HG03457 (cell line): ENCODE measurements around the gene ZDHHC4.

Experiments
- ATAC-seq: cut with Tn5 transposase; IDR thresholded peaks from one replicate; pipeline ENCODE4 v1.9.1; 2021; ENCODE audit warnings: moderate number of reproducible peaks; ENCODE audit not compliant: unreplicated experiment

Gene ZDHHC4

DNA sequence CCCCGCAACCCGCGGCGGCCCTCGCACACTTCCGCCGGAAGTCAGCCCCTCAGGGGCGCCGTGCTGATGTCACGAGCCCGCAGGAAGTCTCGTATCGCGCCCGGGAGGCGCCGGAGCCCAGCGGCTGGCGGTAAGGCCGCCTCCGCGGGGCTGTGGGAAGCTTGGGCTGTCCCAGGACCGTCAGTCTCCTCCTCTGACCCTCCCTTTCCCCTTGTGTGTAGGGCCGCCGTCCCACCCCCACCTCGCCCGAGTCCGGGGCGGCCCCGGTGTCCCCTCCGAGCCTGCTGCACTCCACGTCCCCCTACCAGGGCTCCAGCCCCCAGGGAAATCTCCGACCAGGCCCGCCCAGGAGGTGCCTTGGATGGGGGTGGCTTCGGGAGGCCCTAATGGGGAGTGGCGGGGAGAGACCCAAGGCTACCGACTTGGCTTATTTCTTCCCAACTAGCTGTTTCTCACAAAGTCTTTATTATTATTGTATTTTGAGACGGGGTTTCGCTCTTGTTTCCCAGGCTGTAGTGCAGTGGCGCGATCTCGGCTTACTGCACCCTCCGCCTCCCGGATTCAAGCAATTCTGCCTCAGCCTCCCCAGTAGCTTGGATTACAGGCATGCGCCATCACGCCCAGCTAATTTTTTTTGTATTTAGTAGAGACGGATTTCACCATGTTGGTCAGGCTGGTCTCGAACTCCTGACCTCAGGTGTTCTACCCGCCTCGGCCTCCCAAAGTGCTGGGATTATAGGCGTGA lies at the start of gene ZDHHC4:
ZDHHC4 (plus strand) TSS at position 86 of the 745 bp plus-strand sequence. CDS start 3,108 bp downstream, outside the sequence.
- peak; percentile 96 for ATAC-seq

DNA sequence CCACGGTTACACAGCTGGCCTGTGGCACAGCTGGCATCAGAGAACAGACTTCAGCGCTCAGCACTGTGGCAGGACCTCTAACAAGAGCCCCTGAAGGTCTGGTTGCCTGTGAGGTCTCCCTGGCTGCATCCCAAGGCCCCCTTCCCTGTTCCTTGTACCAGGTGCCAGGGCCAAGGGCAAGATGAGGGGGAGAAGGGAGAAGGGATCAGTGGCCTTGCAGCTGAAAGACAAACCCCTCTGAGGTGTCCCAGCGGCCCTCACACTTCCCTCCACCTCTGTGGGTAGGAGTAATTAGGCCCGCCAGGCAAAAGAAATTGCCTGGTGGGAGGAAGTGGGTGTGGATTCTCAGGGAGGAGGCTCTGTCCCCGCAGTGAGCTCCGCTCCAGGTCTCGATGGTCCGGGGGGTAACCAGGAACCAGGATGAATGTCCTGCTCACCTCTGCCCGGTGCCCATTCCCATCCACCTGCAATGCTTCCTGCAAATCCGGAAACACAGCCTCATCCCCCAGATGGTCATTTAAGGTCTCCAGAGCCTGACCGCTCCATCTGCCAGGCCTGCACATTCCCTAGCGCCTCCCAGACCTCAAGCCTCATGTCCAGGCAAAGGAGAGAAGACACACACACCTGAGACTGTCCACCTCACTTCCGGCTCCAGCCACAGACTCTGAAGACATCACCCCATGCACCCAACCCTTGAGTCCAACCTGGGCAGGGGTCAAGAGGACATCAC lies 48.7 kb upstream of the ZDHHC4 start:
- ATAC-seq = no peak

DNA sequence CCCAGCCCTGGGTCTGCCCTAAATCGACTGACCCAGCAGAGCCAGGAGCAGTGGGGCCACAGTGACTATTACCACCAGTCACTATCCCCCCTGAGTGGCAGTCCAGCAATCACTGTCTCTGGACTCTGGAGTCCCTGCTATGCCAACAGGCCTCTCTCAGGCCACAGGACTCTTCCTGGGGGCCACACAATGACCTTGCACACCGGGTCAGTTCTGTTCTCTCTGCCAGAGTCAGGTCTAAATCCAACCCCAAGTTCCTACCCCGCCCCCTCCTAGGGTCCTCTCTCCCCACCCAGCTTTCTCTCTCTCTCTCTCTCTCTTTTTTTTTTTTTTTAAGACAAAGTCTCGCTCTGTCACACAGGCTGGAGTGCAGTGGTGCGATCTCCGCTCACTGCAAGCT lies 47.6 kb upstream of the ZDHHC4 start:
- no peak for ATAC-seq

DNA sequence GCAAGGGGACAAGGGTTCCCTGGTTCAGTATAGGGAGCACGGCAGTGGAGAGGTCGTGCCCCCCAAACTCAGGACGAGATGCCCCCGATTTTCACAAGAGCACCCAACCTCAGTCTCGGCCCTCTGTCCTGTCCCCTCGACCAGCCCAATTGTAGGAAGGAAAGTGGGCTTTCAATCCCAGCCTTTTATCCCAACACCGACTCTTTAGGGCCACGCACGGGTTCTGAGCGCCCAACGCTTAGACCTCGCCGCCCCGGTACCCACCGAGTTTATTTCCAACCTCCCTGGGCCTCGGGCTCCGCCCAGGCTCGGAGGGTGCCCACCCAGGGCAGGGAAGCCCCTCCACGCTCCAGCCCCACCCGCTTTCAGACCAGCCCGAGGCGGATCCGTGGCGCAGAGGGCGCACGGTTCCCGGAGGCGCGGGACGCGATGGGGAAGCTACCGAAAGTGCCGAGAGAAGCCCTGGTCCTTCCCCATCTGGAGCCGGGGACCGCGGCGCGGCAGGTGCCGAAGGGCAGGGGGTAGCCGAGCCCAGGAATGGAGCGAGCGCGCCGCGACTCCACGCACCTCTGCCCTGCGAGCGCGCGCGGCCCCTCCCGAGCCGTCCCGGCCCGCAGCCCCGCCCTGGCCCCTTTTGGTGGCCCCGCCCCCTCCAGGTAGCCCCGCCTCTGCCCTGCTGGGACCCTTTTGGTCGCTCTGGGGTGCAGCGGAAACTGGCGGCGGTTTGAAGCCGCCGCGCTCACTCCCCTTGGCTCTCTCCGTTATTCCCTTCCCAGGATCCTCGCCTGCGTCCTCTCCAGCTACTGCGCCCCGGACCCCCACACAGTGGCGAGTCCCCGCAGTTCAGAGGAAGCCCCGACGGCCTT lies 46.4 kb upstream of the ZDHHC4 start:
- no peak for ATAC-seq

DNA sequence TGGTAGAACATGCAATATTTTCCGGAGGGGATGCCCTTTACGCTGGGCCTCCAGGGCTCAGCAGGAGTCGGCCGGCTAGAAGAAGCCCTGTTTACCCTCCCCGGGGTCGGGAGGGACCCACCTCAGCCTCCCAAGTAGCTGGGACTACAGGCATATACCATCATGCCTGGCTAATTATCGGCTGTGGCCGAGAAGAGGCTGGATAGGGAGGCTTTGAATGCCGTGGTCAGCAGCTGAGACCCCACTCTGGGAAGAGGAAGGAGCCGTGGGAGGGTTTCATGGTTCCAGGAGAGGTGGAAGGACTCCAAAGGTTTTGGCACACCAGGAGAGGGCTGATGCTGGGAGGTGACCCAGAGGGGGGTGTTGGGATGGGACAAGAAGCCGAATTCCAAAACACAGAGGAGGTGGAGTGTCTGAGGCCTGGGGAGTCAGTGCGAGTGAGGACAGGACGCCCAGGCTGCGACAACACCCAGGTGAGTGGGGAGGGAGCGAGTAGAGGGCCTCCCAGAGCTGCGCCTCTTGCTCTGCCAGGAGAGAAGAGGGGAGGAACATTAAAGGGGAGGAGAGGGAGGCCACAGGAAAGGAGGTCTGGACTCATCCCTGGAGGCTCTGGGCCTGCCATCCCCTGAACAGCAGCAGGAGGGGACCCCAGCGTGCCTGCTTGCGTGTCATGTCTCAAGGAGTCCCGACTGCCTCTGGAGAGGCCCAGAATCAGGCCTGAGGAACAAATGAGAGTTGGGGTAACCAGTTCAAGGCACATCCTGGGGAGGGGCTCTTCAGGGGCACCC lies 45.6 kb upstream of the ZDHHC4 start:
- no peak for ATAC-seq

DNA sequence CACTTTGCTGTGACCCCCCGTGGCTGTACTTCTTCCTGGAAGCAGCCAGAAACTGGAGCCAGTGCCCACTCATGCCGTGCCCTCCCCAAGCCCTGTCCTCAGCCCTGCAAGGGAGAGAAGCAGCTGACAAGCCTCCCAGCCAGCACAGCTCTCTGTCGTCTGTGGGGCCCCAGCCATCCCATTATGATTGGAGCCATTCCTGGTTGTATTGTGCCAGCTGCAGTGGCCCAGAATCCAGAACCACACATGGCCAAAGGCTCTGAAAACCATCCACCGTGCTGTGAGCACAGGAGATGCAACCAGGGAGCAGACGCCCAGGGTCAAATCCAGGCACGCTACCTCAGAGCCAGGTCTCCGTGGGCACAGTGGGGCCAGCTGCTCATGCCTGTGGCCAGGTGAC lies 44.7 kb upstream of the ZDHHC4 start:
- no peak for ATAC-seq

DNA sequence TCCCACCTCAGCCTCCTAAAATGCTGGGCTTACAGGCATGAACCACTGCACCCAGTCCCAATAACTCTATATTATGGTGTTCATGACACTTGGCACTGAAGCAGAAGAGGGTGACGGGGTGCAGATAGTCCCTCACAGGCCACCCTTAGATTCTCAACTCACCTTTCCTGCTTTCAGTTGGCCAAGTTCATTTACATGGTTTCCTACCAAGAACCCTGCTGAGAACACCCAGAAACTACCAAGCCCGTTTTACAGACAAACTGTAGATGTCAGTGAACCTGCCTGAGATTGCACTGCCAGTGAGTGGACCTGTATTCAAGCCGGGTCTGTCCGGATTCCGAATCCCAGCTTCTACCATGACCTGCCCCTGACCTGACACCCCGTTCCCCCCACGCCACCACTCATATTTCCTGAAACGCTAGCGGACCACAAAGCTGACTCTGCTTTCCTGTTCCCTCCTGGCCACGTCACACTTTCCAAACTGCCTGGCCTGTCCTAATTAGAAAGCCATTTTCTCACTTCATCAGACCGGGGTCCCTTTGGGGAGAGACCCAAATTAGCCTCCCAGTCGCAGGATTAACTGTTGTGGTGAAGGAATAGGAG lies 43.3 kb upstream of the ZDHHC4 start:
- no peak for ATAC-seq

DNA sequence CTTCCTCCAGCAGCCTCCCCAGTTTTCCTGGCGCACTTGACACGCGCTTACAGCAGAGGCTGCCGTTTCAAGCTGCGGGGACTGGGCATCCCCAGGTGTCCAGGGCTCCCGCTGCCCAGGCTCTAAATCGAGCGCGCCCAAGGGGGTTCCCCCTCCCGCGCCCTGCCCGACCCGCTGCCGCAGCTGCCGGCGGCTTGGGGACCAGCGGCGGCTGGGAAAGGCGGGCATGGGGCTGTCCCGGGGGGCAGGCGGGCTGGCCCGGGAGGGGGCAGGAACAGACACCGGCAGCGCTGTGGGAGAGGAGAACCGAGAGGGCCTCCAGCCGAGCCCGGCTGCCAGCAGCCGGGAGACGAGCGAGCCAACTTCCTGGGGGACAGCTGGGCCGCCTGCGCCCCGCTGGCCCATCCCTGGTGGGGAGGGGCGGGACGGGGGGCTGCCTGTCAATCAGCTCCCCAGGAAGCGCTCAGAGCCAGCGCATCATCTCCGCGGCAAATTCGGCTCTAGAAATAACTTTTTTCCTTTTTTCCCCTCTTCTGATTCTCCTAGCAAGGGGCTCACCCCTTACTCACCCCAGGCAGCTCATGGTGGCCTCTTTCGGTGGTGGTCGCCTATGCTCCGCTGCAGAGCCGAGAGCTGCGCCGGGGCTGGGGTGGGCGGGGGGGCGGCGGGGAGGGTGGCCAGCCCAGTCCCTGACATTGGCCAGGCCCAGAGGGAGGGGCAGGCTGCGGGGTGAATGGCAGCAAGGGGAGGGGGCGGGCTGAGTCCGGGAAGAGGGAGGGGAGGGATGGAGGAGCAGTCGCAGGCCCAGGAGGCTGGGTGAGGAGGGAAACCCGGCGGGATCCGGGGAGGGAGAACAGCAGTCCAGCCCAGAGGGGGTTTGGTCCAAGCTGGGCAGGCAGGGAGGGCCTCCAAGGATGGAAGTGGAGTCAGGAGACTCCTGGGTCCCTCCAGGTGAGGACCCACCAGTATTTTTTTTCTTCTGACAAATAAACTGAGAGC lies 40.7 kb upstream of the ZDHHC4 start:
- ATAC-seq = no peak

DNA sequence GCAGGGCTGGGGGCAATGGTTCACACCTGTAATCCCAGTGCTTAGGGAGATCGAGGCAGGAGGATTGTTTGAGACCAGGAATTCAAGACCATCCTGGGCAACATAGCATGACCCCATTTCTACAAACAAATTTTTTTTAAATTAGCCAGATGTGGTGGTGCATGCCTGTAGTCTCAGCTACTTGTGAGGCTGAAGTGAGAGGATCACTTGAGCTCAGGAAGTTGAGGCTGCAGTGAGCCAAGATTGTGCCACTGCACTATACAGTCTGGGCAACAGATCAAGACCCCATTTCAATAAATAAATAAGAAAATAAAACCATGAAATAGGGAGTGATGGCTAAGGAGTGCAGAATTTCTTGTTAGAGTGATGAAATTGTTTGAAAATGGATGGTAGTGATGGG lies 34.9 kb upstream of the ZDHHC4 start:
- ATAC-seq = no peak

DNA sequence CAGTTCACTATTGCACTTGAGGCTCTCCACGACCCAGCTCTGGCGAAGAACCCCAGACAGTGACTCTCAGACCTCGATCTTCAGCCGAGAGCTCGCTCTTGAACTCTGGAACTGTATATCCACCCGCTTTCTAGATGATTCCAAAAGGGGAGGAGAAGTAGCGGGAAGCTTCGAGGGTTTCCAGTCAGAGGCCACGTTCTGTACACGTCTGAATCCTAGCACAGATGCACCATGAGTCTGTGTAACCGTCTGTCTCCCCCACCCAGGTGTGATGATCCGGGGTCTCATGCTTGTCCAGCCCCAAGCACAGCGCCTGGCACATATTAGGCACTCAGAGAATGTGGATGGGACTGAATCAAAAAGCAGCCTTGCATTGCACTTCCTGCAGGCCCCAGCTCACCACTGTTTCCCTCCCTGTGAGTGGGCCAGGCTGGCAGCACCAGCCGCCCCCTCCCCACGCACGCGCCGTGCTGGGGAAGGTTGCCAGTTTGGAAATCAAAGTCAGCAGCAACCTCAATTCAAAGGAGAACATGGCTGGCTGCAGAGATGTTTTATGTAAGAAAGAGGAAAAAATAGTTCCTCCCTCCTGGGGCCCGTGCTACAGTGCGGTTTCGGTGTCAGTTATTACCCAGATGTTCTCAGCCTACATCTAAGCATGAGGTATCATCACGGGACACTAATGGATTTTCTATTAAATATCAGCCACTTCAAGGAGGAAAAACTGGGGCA lies 31.7 kb upstream of the ZDHHC4 start:
- ATAC-seq = no peak

DNA sequence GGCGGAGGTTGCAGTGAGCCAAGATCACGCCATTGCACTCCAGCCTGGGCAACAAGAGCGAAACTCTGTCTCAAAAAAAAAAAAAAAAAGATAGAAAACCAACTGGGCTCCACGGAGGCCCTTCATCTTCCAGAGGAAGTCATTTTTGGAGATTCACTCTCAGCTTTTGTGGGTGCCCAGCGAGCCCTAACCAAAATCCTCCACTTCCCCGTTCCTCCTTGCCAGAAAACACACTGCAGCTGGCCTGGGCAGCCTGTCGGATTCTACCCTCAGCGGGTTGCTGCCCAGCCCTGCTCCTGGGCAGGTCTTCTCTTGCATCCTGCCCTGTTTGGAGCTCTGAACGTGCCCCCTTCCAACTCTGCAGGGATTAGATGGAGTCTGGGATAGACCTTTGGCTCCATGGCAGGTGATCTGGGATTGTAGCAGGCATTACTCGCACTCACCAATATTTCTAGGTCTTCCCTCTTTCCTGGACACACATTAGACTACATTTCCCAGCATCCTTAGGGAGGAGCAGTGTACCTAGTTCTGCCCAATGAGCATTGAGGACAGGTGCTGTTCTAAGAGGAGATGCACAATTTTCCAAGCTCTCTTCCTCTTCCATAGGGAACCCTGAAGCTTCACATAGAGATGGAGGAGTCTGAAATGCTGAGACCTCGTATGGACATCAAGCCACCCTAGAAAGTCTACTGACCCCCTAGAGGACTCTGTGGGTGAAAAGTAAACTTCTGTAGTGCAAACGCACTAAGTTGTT lies 30.6 kb upstream of the ZDHHC4 start:
- no peak for ATAC-seq

DNA sequence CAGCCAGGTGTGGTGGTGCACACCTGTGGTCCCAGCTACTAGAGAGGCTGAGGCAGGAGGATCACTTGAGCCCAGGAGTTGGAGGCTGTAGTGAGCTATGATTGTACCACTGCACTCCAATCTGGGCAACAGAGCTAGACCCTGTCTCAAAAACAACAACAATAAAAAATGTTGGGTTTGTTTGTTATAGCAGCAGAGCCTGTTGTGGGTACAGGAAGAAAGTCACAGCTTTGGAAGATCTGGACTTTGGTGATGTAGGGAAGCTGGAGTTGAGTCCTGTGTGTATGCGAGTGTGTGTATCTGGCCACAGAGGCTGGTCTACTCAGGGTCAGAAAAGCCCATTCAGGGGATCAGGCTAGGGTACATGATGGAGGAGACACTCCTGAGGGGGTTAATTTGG lies 29.9 kb upstream of the ZDHHC4 start:
- ATAC-seq = no peak

DNA sequence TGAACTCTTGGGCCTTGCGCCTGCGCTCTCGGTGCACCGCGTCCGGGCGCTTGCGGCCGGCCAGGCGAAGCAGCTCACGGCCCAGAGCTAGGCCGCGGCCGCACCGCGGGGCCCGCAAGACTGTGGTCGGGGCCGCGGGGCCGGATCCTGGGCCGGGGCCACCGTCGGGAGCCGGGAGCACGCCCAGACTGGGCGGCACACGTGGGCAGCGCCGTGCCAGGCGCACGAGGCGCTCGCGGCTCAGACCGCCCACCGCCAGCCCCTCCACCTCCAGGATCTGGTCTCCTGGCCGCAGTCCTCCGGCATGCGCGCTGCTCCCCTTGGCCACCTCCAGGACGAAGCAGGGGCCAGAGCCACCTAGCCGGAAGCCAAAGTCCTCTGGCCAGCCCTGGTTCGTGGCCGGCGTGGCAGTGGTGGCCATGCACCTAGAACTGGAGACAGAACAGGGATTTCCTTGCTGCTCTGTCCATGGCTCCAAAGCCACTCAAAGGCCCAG lies 26.2 kb upstream of the ZDHHC4 start, which contains the start of gene GRID2IP:
GRID2IP (minus strand) TSS at position 446 of the 496 bp plus-strand sequence; CDS start at position 421, 25 bp downstream.
- ATAC-seq = no peak

DNA sequence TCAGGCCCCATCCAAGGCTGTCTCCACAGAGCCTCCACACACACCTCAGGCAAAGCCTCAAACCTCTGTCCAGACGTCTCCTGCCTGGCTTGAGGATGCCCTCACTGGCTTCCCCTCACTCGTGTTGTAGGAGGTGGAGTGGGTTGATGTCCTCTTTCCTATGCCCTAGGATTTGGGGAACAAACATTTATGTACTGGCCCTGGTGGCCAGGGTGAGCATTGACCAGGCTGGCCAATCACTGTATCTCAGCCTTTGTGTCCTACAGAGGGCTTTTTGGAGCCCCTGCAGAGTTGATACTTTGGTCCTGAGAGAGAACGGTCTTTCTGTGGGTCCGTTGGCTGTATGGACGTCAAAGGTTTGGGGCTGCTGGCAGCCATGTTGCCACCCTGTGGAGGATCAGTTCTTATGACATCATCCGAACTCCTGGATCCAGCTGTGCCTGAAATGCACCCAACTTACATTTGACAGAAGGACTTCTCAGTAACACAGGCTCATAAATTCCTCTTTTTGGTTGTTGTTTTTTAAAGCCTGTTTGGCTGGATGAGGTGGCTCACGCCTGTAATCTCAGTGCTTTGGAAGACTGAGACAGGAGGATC lies 23.7 kb upstream of the ZDHHC4 start:
- no peak for ATAC-seq

DNA sequence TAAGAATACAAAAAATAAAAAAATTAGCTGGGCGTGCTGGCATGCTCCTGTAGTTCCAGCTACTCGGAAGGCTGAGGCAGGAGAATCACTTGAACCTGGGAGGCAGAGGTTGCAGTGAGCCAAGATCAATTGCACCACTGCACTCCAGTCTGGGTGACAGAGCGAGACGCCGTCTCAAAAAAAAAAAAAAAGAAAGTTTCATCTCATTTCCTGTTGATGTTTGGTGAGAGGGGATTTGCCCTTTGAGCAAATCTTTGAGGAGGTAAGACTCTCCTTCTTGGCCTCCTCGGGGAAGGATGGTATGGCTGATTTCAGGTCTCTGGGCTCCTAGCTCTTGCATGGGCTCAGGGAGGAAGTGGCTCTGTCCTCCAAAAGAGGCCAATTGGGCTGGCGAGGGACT lies 22.4 kb upstream of the ZDHHC4 start:
- ATAC-seq = no peak

DNA sequence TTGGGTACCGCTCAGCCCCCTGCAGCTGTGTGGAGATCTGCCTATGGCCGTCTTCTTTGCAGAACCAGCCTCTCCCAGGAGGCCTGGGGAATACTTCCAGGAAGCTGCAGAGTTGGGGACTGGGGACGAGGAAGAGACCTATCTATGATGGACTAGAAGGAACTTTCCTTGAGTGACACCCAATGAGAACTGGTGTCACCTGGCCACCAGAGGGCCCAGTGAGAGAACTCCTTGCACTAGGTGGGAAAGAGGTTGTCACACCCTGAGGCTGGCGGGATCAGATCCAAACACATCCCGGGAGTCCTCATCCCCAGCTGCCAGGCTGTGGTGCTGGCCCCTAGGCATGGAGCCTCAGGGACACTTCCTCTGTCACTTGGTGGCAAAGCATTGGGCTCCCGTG lies 21.1 kb upstream of the ZDHHC4 start:
- ATAC-seq = no peak

DNA sequence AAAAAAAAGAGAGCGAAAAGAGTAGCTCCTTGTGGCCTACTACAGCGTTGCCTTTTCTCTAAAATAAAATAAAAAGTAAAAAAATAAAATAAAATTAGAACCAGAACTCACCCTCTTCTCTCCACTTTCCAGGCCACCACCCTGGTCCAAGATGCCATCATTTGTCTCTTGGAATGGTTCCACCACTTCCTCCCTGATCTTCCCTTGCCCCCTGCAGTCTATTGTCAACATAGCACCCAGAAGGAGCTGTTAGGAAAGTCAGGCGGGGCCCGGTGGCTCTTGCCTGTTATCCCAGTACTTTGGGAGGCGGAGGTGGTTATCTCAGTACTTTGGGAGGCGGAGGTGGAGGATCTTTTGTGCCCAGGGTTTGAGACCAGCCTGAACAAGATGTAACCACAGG lies 18.4 kb upstream of the ZDHHC4 start:
- ATAC-seq = no peak
